ENCODE results near the gene LIAS. TPM values are rescaled to one million over a fixed set of nuclear protein-coding genes. Genes with fewer than 3 reads are reported as not detected.
"Not testable (repeated sequence)": the region's sequence is repeated elsewhere in the genome, so short reads cannot be mapped to it uniquely, and the experiment has no call there.

LIAS gene
- total RNA-seq, 4 donors from 2014 or later = 9.1 to 17.8 (median 13.1) TPM

DNA sequence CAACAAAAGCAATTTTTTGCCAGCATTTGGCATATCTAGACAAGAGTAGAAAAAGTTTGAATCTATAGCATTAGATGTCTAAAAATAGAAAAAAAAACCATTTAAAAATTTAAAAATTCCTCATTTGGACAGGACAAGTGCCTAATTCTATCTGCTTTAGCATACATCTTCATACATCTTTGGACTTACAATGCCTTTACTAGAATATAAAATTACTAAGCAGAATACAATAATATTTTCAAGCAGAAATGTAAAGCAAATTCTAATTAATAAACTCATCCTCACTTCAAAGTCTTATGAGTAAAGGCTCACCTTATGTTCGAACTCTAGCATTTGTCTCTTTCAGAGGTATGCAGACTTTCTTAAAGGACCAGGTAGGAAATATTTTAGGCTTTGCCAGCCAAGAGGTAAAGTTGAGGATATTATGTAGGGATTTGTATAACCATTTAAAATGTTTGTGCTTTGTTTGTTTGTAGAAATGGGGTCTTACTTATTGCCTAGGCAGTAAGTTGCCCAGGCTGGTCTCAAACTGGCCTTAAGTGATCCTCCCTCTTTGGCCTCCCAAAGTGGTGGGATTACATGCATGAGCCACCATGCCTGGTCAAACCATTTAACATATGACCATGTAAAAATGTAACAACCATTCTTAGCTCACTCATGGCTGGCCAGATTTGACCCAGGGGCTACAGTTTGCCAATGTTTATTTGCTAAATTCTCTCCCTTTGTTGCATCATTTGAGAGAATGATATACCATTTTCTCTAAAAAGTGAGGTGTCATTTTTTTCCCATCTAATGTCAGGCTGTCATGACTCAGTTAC lies 39.3 kb downstream of the LIAS start:
- no peak overlapping the region for H3K27ac ChIP-seq
- no peak for DNase-seq
- H3K4me3 ChIP-seq = no peak overlapping the region
- H3K4me1 ChIP-seq = peaks cover 0 to 35% (median 12%) of the 10 kb centered on the region in 3 donors
- peaks cover 0 to 53% (median 5%) of the 10 kb centered on the region in 3 donors for H3K36me3 ChIP-seq
- intact Hi-C loops (cut with DNase I) = no loop called here
- 80 to 92% methylated on average over 1 of the region's 1 CpG for WGBS, 2 donors
- TF ChIP-seq CTCF (IDR thresholded peaks at IDR 0.05) (no peak), POLR2A (IDR thresholded peaks at IDR 0.05) (no peak)
- H3K9me3 ChIP-seq = no peaks in the 10 kb centered on the region
- no peaks in the 10 kb centered on the region for H3K27me3 ChIP-seq

DNA sequence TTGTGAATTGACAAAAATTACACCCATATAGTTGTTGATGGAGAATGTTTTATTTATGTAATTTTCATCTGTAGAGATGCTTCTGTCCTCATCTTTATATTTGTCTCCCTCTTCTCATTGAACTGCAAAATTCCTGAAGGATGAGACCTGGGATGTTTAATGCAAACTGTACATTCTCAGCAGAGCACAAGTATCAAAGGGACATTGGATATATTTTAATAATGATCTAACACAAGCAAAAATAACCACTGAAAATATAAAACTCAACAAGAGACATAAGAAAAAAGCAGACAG lies 39.8 kb downstream of the LIAS start:
- Histone ChIP-seq H3K9me3 (no peaks in the 10 kb centered on the region), H3K27ac (no peak overlapping the region), H3K4me3 (no peak overlapping the region), H3K4me1 (peaks cover 0 to 35% (median 12%) of the 10 kb centered on the region in 3 donors), H3K27me3 (no peaks in the 10 kb centered on the region), H3K36me3 (peaks cover 3 to 58% (median 8%) of the 10 kb centered on the region in 3 donors)
- TF ChIP-seq CTCF (IDR thresholded peaks at IDR 0.05) = no peak
- TF ChIP-seq POLR2A (IDR thresholded peaks at IDR 0.05) = no peak
- no peak for DNase-seq
- intact Hi-C loops (cut with DNase I) = no loop called here

DNA sequence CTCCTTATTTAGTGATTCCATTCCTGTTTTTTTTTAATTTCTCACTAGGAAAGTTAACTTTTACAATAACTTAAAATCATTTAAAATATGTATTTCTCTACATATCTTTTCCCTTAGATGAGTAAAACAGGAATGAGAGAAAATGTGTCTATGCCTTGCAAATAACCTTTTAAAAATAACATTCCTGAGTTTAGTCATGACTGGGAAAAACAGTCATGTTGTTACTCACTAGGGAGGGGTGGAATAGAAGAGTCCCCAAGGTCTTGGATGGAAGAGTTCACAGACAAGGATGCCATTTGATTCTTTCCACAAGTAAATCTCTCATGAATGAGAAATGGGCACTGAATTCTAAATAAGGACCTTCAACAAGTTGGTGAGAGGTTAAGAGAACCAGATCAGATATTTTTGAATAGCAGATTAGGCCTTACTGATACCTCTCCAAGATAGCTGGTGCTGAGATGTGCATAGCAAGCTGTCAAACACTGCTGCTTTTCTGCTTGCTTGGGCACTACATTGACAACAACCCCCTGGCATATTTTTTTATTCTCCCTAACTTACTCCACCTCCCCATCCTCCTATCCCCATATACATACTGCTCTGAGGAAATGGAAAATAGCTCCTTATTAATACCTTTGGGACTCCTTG lies 43.3 kb downstream of the LIAS start:
- no peak for TF ChIP-seq POLR2A (IDR thresholded peaks at IDR 0.05)
- TF ChIP-seq CTCF (IDR thresholded peaks at IDR 0.05) = no peak
- H3K9me3 ChIP-seq = no peaks in the 10 kb centered on the region
- DNase-seq = no peak
- H3K27ac ChIP-seq = peak overlapping the region in 3 of 4 donors; percentile 25 to 43 (median 30)
- no peaks in the 10 kb centered on the region for H3K27me3 ChIP-seq
- H3K36me3 ChIP-seq = peaks cover 16 to 93% (median 33%) of the 10 kb centered on the region in 3 donors
- no peak overlapping the region for H3K4me3 ChIP-seq
- intact Hi-C loops (cut with DNase I) = no loop called here
- peaks cover 0 to under 1% (median 0%) of the 10 kb centered on the region in 3 donors for H3K4me1 ChIP-seq

GRCh38 chr4:39502664-39503035 lies 43.8 kb downstream of the LIAS start:
- 77 to 93% methylated on average over 4 of the region's 4 CpGs for WGBS, 2 donors
- H3K4me1 ChIP-seq; H3K27me3 ChIP-seq; H3K4me3 ChIP-seq; intact Hi-C loops (cut with DNase I); H3K9me3 ChIP-seq; DNase-seq: not testable (repeated sequence)
- peaks cover 16 to 98% (median 33%) of the 10 kb centered on the region in 3 donors for H3K36me3 ChIP-seq
- peak overlapping the region in 3 of 4 donors; percentile 25 to 56 (median 30) for H3K27ac ChIP-seq

DNA sequence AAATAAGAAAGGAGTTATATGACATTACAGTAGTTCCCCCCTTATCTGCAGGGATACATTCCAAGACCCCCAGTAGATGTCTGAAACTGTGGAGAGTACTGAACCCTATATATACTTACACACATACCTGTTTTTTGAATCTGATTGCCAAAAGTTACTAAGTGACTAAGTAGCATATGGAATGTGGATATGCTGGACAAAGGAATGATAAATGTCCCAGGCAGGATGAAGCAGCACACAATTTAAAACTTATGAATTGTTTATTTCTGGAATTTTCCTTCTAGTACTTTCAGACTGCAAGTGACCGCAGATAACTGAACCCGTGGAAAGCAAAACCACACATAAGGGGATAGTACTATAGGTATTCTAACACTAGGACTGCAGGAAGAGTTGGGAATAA lies 45.7 kb downstream of the LIAS start:
- intact Hi-C loops (cut with DNase I) = no loop called here
- H3K4me1 ChIP-seq = no peaks in the 10 kb centered on the region
- H3K4me3 ChIP-seq = no peak overlapping the region
- TF ChIP-seq CTCF (IDR thresholded peaks at IDR 0.05) = no peak
- TF ChIP-seq POLR2A (IDR thresholded peaks at IDR 0.05) = no peak
- WGBS, 2 donors = 93 to 96% methylated on average over 2 of the region's 2 CpGs
- no peaks in the 10 kb centered on the region for H3K9me3 ChIP-seq
- no peak for DNase-seq
- H3K36me3 ChIP-seq = peaks cover 16 to 100% (median 46%) of the 10 kb centered on the region in 3 donors
- no peak overlapping the region for H3K27ac ChIP-seq
- no peaks in the 10 kb centered on the region for H3K27me3 ChIP-seq
